ENCODE measurements around the gene CLCN3.

DNA sequence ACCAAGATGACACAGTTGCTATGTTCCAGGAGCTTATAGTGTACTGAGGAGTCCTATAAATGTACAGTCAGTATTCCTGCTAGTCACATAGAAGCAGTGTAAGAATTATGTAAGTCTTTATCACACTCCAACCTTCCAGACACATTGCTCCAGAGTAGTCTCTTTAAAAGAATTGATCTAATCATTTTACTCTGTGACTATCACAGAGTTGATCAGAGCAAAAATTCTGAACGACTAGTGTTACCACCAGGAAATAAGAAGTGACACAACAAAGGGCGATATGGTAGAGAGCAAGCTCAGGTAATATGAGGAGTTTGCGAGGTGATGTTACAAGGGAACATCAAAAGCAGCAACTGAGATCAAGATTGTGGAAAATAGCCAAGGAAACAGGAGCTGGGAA lies 146.4 kb downstream of the CLCN3 start:
- TF ChIP-seq, protein P1, sequence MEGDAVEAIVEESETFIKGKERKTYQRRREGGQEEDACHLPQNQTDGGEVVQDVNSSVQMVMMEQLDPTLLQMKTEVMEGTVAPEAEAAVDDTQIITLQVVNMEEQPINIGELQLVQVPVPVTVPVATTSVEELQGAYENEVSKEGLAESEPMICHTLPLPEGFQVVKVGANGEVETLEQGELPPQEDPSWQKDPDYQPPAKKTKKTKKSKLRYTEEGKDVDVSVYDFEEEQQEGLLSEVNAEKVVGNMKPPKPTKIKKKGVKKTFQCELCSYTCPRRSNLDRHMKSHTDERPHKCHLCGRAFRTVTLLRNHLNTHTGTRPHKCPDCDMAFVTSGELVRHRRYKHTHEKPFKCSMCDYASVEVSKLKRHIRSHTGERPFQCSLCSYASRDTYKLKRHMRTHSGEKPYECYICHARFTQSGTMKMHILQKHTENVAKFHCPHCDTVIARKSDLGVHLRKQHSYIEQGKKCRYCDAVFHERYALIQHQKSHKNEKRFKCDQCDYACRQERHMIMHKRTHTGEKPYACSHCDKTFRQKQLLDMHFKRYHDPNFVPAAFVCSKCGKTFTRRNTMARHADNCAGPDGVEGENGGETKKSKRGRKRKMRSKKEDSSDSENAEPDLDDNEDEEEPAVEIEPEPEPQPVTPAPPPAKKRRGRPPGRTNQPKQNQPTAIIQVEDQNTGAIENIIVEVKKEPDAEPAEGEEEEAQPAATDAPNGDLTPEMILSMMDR (IDR thresholded peaks at IDR 0.05), result no peak
- TF ChIP-seq SIN3A (IDR thresholded peaks at IDR 0.05; ENCODE audit: borderline replicate concordance, insufficient read depth, low read depth, low read length) (no peak), POLR2AphosphoS5 (IDR thresholded peaks at IDR 0.05; ENCODE audit: low read depth, low read length) (no peak), TCF7L2 (IDR thresholded peaks at IDR 0.05; ENCODE audit: low read depth, low read length) (no peak), REST (IDR thresholded peaks at IDR 0.05; ENCODE audit: insufficient read depth in 1 of 2, low read depth in 2 of 2, low read length in 1 of 2) (no peak)

All from Panc1 (cell line).